ENCODE results near the gene SURF6. TPM values are rescaled to one million over a fixed set of nuclear protein-coding genes. Genes with fewer than 3 reads are reported as not detected.

Gene SURF6
- total and polyA plus RNA-seq, 7 experiments from 2014 or later, result 9.8 to 33.5 (median 19.3) TPM

DNA sequence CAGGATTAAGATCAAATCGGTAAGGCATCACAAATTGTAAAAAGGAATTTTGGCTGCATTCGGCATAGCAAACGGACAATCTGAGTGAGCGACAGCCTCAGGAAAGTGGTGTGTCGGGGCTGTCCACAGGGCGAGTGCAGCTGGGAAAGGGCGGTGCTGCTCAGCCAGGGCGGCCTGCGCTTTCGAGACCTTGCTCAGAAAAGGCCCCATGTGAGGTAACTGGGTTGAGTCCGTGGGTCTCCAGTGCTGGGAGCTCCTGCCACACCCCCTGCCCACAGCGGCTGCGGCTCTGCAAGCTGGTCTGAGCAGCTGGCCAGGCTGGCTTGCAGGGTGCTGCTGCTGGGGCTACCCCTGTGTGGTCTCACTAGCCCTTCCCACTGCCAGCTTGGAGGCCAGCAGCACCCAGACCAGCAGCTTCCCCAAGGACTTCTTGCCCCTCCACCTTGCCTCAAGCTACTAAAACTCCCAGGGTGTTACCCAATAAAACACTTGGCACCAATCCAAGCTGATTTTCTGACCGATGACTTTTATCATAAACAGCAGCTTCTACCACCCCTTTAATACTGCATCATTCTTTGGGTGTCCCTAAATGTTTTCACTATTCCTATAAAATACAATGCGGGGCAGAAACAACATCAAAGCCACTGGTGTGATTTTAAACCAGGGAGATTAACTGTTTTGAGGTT is 26.5 kb upstream of the SURF6 start:
- intact Hi-C loops (cut with micrococcal nuclease), result no loop called here
- CTCF ChIA-PET, result interaction anchor here (0.8 kb wide), 1 partner anchor 33 kb away, joined by 3 read pairs; no protein-coding TSS in a partner anchor
- H3K36me3 ChIP-seq (ENCODE audit: control insufficient read depth in 2 of 3, insufficient read depth in 3 of 3, low read length in 3 of 3), result peaks cover 31 to 97% (median 37%) of the 10 kb centered on the region in 3 experiments
- POLR2A ChIA-PET, result interaction anchor here (0.6 to 13.6 kb wide), 4 partner anchors 8 to 127 kb away, joined by 3 to 185 read pairs (median 10); partner anchors contain the start of genes SURF1 and SURF2
- Mint-ChIP-seq H3K4me3 (no peak overlapping the region), H3K27me3 (no peaks in the 10 kb centered on the region), H3K4me1 (peaks cover 20 to 31% (median 26%) of the 10 kb centered on the region in 7 donors), H3K36me3 (peaks cover 9 to 37% (median 13%) of the 10 kb centered on the region in 5 donors), H3K9me3 (no peaks in the 10 kb centered on the region), H3K27ac (no peak overlapping the region)
- no peaks in the 10 kb centered on the region for H3K27me3 ChIP-seq (ENCODE audit: control insufficient read depth in 2 of 2, insufficient read depth in 2 of 2, low read length in 2 of 2)
- H3K4me1 ChIP-seq (ENCODE audit: control insufficient read depth in 2 of 2, insufficient read depth in 2 of 2, low read length in 2 of 2), result peaks cover 7 to 15% of the 10 kb centered on the region in 2 donors
- ATAC-seq (no peak), DNase-seq (no peak)
- H3K27ac ChIP-seq (ENCODE audit: low read depth, low read length), result no peak overlapping the region
- H3K9me3 ChIP-seq (ENCODE audit: control insufficient read depth in 2 of 3, low read length in 3 of 3), result no peaks in the 10 kb centered on the region
- no peak overlapping the region for H3K4me3 ChIP-seq (ENCODE audit: low read length)

DNA sequence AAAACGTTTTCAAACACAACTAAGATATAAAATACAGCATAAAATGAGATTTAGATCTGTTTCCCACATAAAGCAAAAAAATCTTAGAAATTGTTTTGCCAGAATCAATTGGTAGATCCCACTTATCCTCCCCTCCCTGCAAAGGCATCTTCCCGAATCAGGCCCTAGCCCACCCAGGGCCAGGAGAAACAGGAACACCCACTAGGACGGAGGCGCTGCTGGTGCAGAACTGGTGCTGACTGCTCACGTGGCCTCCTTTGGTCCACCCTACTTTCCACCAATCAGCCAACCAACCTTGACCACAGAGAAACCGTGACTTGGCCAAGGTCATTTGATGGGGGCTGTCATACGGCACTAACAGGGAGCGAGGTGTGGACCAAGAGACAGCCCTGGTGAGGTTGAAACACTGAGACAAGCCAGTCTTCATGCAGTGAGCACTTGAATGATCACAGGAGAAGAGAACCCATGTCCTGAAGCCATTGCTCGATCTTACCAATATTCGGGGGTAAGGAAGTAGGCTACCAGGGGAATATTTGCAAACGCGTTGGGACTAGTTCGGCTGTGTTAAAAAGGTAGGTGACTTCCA is 25.6 kb upstream of the SURF6 start:
- H3K4me1 ChIP-seq (ENCODE audit: control insufficient read depth in 2 of 2, insufficient read depth in 2 of 2, low read length in 2 of 2), result peaks cover 12 to 15% of the 10 kb centered on the region in 2 donors
- no peaks in the 10 kb centered on the region for H3K27me3 Mint-ChIP-seq
- H3K27ac ChIP-seq (ENCODE audit: low read depth, low read length), result no peak overlapping the region
- DNase-seq (no peak), ATAC-seq (no peak)
- no peaks in the 10 kb centered on the region for H3K27me3 ChIP-seq (ENCODE audit: control insufficient read depth in 2 of 2, insufficient read depth in 2 of 2, low read length in 2 of 2)
- CTCF ChIA-PET, result interaction anchor here (0.8 kb wide), 1 partner anchor 32 kb away, joined by 3 read pairs; no protein-coding TSS in a partner anchor
- intact Hi-C loops (cut with micrococcal nuclease), result no loop called here
- peaks cover 20 to 34% (median 27%) of the 10 kb centered on the region in 7 donors for H3K4me1 Mint-ChIP-seq
- POLR2A ChIA-PET, result interaction anchor here (2.0 to 2.5 kb wide), 2 partner anchors 10 to 12 kb away, joined by 5 to 14 read pairs; no protein-coding TSS in a partner anchor
- no peak overlapping the region for H3K4me3 Mint-ChIP-seq
- peaks cover 31 to 91% (median 32%) of the 10 kb centered on the region in 3 experiments for H3K36me3 ChIP-seq (ENCODE audit: control insufficient read depth in 2 of 3, insufficient read depth in 3 of 3, low read length in 3 of 3)
- H3K4me3 ChIP-seq (ENCODE audit: low read length), result no peak overlapping the region
- H3K9me3 Mint-ChIP-seq, result no peaks in the 10 kb centered on the region
- H3K36me3 Mint-ChIP-seq, result peaks cover 9 to 37% (median 13%) of the 10 kb centered on the region in 5 donors
- peak overlapping the region in 2 of 9 donors; percentile 51 to 83 for H3K27ac Mint-ChIP-seq
- no peaks in the 10 kb centered on the region for H3K9me3 ChIP-seq (ENCODE audit: control insufficient read depth in 2 of 3, low read length in 3 of 3)

DNA sequence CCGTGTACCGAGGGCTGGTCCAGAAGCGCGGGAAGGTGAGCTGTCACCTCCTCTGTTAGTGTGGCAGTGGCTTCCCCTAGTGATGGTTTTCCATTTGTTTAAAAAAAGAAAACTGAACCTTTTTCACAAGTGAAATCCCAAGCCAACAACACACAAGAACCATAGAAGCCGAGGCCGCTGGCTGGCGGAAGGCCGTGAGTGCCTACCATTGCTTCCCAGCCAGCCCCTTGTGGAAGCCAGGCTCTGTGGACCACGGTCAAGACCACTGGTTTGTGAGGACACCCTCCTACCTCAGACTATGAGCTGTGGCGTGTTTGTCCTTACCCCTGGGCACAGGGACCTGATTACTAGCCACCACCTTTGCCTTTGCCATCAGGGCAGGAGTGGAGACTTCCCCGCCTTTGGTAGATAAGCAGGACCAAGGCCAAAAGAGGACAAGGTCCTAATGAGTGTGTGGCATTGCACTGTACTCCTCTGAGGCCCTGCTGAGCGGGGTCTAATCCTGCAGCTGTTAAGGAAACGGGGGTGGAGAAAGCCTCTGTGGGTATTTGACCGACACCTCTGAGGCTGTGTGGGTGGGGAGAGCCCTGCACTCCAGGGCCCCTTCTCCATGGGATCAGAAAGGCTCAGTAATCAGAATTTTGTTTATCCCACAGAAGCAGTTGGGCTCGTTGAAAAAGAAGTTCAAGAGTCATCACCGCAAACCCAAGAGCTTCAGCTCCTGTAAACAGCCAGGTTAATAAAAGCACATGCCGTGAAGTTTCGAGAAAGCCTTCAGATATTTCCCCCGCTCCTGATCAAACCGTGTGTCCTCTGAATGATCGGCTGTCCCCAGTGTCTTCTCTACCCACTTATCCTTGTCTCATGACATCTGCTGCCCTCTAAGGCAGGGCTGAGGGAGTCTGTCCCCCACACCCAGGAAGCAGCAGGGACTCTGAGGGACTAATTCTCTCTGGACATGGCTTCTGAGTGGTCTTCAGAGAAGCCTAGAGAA is 24.7 kb upstream of the SURF6 start:
- peaks cover 24 to 84% (median 31%) of the 10 kb centered on the region in 3 experiments for H3K36me3 ChIP-seq (ENCODE audit: control insufficient read depth in 2 of 3, insufficient read depth in 3 of 3, low read length in 3 of 3)
- peak overlapping the region in 5 of 9 donors; percentile 10 to 44 (median 34) for H3K27ac Mint-ChIP-seq
- intact Hi-C loops (cut with micrococcal nuclease), result no loop called here
- DNase-seq, result no peak
- ChIA-PET CTCF (no interaction called here), POLR2A (no interaction called here)
- H3K4me3 Mint-ChIP-seq, result peak overlapping the region in 1 of 10 donors; percentile 19
- H3K9me3 Mint-ChIP-seq, result no peaks in the 10 kb centered on the region
- no peaks in the 10 kb centered on the region for H3K27me3 ChIP-seq (ENCODE audit: control insufficient read depth in 2 of 2, insufficient read depth in 2 of 2, low read length in 2 of 2)
- peaks cover 9 to 33% (median 13%) of the 10 kb centered on the region in 5 donors for H3K36me3 Mint-ChIP-seq
- ATAC-seq, result no peak
- H3K27ac ChIP-seq (ENCODE audit: low read depth, low read length), result no peak overlapping the region
- H3K4me3 ChIP-seq (ENCODE audit: low read length), result no peak overlapping the region
- H3K4me1 Mint-ChIP-seq, result peaks cover 16 to 31% (median 26%) of the 10 kb centered on the region in 7 donors
- peaks cover 12 to 17% of the 10 kb centered on the region in 2 donors for H3K4me1 ChIP-seq (ENCODE audit: control insufficient read depth in 2 of 2, insufficient read depth in 2 of 2, low read length in 2 of 2)
- no peaks in the 10 kb centered on the region for H3K9me3 ChIP-seq (ENCODE audit: control insufficient read depth in 2 of 3, low read length in 3 of 3)
- H3K27me3 Mint-ChIP-seq, result no peaks in the 10 kb centered on the region

DNA sequence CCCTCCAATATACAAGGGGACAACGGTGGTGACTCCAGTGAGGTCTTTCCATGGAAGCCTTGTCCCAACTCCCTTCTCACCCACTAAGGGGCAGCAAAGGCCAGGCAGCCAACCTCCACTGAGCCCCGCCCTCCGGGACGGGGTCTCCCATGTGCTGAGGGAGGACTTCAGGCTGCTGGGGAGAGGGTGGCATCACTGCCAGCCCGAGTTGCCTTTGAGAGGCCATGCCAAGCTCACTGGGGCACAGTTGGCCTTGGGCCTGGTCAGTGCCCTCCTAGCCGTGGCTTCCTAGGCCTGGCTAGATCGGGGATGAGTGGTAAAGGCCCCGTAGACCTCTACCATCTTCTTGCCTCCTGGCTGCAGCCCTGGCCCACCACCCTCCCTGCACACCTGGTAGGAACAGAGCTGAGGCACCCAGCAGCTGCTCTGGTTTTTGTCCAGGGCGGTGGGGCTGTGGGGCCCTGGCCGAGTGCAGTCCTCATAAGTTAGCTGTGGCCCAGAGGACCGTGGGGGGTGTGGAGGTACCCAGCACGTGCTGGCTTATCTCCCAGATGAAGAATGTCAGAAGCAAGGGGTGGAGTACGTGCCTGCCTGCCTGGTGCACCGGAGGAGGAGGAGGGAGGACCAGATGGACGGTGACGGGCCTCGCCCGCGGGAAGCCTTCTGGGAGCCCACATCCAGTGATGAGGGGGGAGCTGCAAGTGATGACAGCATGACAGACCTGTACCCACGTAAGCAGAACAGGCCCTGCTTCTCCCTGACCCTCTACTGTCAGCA is 23.6 kb upstream of the SURF6 start:
- Mint-ChIP-seq H3K4me3 (peak overlapping the region in 4 of 10 donors; percentile 3 to 76 (median 38)), H3K27me3 (no peaks in the 10 kb centered on the region), H3K9me3 (no peaks in the 10 kb centered on the region), H3K4me1 (peaks cover 20 to 41% (median 29%) of the 10 kb centered on the region in 7 donors), H3K36me3 (peaks cover 9 to 31% (median 13%) of the 10 kb centered on the region in 5 donors), H3K27ac (peak overlapping the region in 6 of 9 donors; percentile 34 to 84 (median 67))
- intact Hi-C loops (cut with micrococcal nuclease), result loop anchor here (5.0 kb wide), 3 partner anchors 172 to 237 kb away; partner anchors contain the start of gene RALGDS (in 1 of the 2)
- ChIA-PET POLR2A (interaction anchor here (1.2 to 10.5 kb wide), 2 partner anchors 10 kb away, joined by 4 to 185 read pairs; partner anchors contain the start of gene SURF4), CTCF (interaction anchor here (3.4 kb wide), 1 partner anchor 12 kb away, joined by 14 read pairs; no protein-coding TSS in a partner anchor)
- ATAC-seq (no peak), DNase-seq (no peak)
- Histone ChIP-seq H3K36me3 (ENCODE audit: control insufficient read depth in 2 of 3, insufficient read depth in 3 of 3, low read length in 3 of 3) (peaks cover 13 to 74% (median 22%) of the 10 kb centered on the region in 3 experiments), H3K27me3 (ENCODE audit: control insufficient read depth in 2 of 2, insufficient read depth in 2 of 2, low read length in 2 of 2) (no peaks in the 10 kb centered on the region), H3K27ac (ENCODE audit: low read depth, low read length) (peak overlapping the region; percentile 91), H3K4me1 (ENCODE audit: control insufficient read depth in 2 of 2, insufficient read depth in 2 of 2, low read length in 2 of 2) (peaks cover 12 to 24% of the 10 kb centered on the region in 2 donors), H3K9me3 (ENCODE audit: control insufficient read depth in 2 of 3, low read length in 3 of 3) (no peaks in the 10 kb centered on the region), H3K4me3 (ENCODE audit: low read length) (no peak overlapping the region)

DNA sequence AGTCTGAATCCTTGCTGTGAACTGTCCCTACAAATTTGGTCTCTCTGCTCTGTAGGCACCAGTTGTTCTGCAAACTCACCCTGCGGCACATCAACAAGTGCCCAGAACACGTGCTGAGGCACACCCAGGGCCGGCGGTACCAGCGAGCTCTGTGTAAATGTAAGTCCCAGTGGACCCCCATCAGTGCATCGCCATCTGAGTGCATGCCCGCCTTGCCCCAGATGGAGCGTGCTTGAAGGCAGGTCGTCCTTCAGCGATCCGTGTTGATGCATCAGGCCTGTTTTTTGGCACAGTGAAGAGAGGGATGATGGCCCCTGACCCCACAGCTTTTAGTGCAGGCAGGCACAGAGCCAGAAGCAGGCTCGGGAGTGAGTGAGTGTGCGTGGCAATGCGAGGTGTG is 21.7 kb upstream of the SURF6 start:
- H3K4me3 Mint-ChIP-seq, result peak overlapping the region; percentile 75 to 94 (median 88)
- peak overlapping the region; percentile 91 for H3K27ac ChIP-seq (ENCODE audit: low read depth, low read length)
- no peaks in the 10 kb centered on the region for H3K9me3 Mint-ChIP-seq
- H3K27me3 ChIP-seq (ENCODE audit: control insufficient read depth in 2 of 2, insufficient read depth in 2 of 2, low read length in 2 of 2), result no peaks in the 10 kb centered on the region
- ChIA-PET CTCF (interaction anchor here (0.6 to 3.4 kb wide), 2 partner anchors 14 to 165 kb away, joined by 4 to 14 read pairs; no protein-coding TSS in a partner anchor), POLR2A (interaction anchor here (1.0 to 10.5 kb wide), 8 partner anchors 11 to 122 kb away, joined by 3 to 185 read pairs (median 7); partner anchors contain the start of genes MED22, RPL7A, SURF4 and SURF6)
- H3K4me1 Mint-ChIP-seq, result peaks cover 18 to 42% (median 28%) of the 10 kb centered on the region in 7 donors
- peaks cover 9 to 76% (median 20%) of the 10 kb centered on the region in 3 experiments for H3K36me3 ChIP-seq (ENCODE audit: control insufficient read depth in 2 of 3, insufficient read depth in 3 of 3, low read length in 3 of 3)
- DNase-seq (no peak), ATAC-seq (no peak)
- no peaks in the 10 kb centered on the region for H3K27me3 Mint-ChIP-seq
- intact Hi-C loops (cut with micrococcal nuclease), result loop anchor here (2.0 to 5.0 kb wide), 5 partner anchors 13 to 235 kb away; partner anchors contain the start of gene RALGDS (in 1 of the 2)
- peak overlapping the region; percentile 64 for H3K4me3 ChIP-seq (ENCODE audit: low read length)
- no peaks in the 10 kb centered on the region for H3K9me3 ChIP-seq (ENCODE audit: control insufficient read depth in 2 of 3, low read length in 3 of 3)
- H3K27ac Mint-ChIP-seq, result peak overlapping the region in 8 of 9 donors; percentile 26 to 82 (median 74)
- H3K36me3 Mint-ChIP-seq, result peaks cover 3 to 26% (median 12%) of the 10 kb centered on the region in 5 donors
- H3K4me1 ChIP-seq (ENCODE audit: control insufficient read depth in 2 of 2, insufficient read depth in 2 of 2, low read length in 2 of 2), result peaks cover 12 to 28% of the 10 kb centered on the region in 2 donors
